WI38 (cell line): ENCODE results near the gene ALDH1A3.

Source experiments
- H3K4me3 ChIP-seq: 2 replicates; pipeline ENCODE4 v1.5.1; 2011; ENCODE audit warnings: low read depth, mild to moderate bottlenecking, control low read depth, low read length
- CTCF ChIP-seq: IDR thresholded peaks from 2 replicates; pipeline ENCODE4 v1.5.1; 2012; ENCODE audit warnings: low read depth, mild to moderate bottlenecking, control low read depth, low read length

ALDH1A3 gene

GRCh38 chr15:100836501-100836900 is 43.1 kb upstream of the ALDH1A3 start:
- TF ChIP-seq CTCF: no peak
- H3K4me3 ChIP-seq: no peak overlapping the region

GRCh38 chr15:100841426-100841825 is 38.2 kb upstream of the ALDH1A3 start:
- TF ChIP-seq CTCF: no peak

GRCh38 chr15:100842756-100843730 is 36.6 kb upstream of the ALDH1A3 start:
- no peak for TF ChIP-seq CTCF
- no peak overlapping the region for H3K4me3 ChIP-seq

More at GRCh38 chr15:100841426-100841825, 38.2 kb upstream of the ALDH1A3 start:
- H3K4me3 ChIP-seq: no peak overlapping the region

GRCh38 chr15:100844167-100844566 is 35.5 kb upstream of the ALDH1A3 start:
- no peak for TF ChIP-seq CTCF
- H3K4me3 ChIP-seq: no peak overlapping the region

GRCh38 chr15:100844778-100845177 is 34.9 kb upstream of the ALDH1A3 start:
- TF ChIP-seq CTCF: no peak
- no peak overlapping the region for H3K4me3 ChIP-seq

- no peak for TF ChIP-seq CTCF
- no peak overlapping the region for H3K4me3 ChIP-seq
These were observed 32.4 kb upstream of the ALDH1A3 start for GRCh38 chr15:100847194-100847593.
